Activated CD4-positive, alpha-beta T cell treated with anti-CD3 and anti-CD28 coated beads for 24 hours (primary cell): ENCODE data around the gene CDK19.
"Not testable (repeated sequence)": the region's sequence is repeated elsewhere in the genome, so short reads cannot be mapped to it uniquely, and the experiment has no call there.

Source experiments
- DNase-seq, 2 donors: peaks; one replicate each; pipeline ENCODE4 v3.0.0-alpha.2; 2020; ENCODE audit warnings: low read depth in 2 of 2

Gene CDK19

DNA sequence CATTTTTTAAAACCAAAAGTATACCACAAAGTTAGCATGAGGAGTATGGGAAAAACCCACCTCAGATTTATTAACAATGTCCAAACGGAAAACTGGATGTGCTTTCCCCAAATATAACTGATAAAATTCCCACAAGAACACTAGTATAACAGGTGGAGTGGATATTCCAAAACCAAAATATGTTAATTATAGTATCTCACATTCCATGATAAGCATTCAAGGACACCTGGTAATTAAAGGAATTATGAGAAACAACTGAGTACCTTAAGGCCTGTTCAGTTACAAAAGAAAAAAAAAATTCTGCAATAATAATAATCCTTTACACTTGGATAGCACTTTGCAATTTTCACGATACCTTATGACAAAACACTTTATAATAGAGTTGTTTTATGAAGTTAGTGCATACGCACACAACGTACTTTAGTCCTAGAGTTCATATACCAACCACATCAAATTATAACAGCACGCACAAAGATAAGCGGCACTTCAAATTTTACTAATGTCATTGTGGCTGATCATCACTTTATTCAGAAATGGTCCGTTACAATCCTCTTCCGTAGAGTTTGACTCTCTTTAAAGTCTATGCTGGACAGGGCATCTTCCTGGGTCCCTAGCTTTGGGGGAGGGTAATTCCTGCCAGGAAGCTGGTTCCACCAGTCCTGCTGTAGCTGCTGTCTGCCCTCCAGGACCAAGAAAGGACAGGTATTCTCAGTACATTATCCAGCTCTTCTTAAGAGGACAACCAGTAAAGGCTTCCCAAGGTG, 1.7 kb downstream of the CDK19 start:
- DNase-seq, result no peak

GRCh38 chr6:110812719-110813118, 2.5 kb downstream of the CDK19 start:
- no peak for DNase-seq

DNA sequence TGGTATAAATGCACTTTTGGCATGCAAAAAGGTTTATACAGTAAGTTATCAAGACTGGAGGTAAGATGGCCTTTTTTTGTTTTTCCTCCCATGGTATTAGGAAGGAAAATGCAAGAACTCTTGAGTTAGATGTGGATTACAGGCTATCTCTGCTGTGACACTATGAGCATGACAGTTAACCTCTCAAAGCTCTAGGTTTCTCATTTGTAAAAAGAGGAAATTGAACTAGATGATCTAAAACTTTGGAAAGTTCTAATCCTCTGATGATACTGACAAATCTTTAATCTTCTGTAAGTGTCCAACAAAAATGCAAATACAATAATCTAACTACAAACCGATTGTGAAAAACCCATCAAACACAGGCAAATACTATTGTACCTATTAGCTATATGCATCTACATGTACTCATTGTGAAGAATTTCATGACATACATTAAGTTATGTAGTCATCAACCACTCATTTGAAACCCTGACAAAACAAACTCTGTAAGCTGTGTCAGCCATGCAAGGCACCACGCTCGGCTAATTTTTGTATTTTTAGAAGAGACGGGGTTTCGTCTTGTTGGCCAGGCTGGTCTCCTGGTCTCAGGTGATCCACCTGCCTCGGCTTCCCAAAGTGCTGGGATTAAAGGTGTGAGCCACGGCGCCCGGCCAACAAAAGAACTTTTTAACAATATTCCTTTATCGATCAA, 4.2 kb downstream of the CDK19 start:
- no peak for DNase-seq

DNA sequence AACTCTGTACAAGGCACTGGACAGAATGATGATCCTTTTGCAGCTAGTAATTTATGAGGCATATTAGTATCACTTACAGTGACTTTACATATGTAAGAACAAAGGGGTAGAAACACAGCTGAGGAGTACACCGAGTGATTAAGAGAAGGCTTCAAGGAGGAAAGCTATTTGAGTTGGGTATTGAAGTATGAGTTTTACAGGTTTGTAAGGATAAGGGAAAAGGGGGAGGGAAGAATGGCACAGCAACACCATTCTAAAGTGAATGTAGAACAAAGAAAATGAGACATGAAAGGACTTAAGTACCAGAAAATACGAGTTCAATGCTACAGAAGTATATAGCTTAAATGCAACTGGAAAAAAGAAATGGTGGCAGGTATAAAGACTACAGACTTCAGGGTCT, 5.5 kb downstream of the CDK19 start:
- DNase-seq, result no peak

DNA sequence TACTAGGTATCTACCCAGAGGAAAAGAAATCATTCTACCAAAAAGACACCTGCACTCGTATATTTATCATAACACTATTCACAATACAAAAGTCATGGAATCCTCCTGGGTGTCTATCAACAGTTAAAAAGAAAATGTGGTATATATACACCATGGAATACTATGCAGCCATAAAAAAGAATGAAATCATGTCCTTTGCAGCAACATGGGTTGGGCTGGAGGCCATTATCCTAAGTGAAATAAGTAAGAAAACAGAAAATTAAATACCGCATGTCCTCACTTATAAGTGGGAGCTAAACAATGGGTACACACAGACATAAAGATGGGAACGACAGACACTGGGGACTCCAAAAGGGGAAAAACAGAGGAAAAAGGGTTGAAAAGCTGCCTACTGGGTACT, 13.1 kb downstream of the CDK19 start:
- not testable (repeated sequence) for DNase-seq

DNA sequence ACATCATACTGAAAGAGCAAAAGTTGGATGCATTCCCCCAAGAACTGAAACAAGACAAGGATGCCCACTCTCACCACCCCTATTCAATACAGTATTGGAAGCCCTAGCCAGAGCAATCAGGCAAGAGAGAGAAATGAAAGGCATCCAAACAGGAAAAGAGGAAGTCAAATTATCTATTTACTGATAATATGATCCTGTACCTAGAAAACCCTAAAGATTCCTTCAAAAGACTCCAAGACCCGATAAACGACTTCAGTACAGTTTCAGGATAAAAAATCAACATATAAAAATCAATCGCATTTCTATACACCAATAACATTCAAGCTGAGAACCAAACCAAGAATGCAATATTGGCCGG, 14.5 kb downstream of the CDK19 start:
- no peak for DNase-seq

DNA sequence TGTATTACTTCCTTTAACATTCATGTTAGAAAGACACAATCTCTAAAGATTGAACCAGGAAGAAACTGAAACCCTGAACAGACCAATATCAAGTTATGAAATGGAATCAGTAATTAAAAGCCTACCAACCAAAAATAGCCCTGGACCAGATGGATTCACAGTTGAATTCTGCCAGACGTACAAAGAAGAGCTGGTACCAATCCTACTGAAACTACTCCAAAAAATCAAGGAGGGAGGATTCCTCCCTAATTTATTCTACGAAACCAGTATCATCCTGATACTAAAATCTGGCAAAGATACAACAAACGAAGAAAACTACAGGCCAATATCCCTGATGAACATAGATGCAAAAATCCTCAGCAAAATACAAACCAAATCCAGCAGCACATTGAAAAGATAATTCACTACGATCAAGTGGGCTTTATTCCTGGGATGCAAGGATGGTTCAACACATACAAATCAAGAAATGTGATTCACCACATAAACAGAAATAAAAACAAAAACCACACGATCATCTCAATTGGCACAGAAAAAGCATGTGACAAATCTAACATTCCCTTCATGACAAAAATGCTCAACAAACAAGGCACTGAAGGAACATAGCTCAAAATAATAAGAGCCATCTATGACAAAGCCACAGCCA, 15.0 kb downstream of the CDK19 start:
- no peak for DNase-seq

DNA sequence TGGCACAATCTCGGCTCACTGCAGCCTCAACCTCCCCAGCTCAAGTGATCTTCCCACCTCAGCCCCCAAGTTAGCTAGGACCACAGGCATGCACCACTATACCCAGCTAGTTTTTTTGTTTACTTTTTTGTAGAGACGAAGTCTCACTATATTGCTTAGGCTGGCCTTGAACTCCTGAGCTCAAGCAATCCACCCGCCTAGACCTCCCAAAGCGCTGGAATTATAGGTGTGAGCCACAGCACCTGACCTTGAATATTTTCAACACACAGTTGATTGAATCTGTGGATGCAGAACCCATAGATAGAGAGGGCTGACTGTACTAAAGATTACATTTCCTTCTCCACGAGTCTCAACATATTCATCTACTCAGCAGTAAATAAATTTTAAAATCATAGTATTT, 15.6 kb downstream of the CDK19 start:
- DNase-seq, result no peak

- DNase-seq, result no peak
These were observed 16.1 kb downstream of the CDK19 start for GRCh38 chr6:110799189-110799588.

- no peak for DNase-seq
These were observed 20.0 kb downstream of the CDK19 start for GRCh38 chr6:110795271-110795670.

DNA sequence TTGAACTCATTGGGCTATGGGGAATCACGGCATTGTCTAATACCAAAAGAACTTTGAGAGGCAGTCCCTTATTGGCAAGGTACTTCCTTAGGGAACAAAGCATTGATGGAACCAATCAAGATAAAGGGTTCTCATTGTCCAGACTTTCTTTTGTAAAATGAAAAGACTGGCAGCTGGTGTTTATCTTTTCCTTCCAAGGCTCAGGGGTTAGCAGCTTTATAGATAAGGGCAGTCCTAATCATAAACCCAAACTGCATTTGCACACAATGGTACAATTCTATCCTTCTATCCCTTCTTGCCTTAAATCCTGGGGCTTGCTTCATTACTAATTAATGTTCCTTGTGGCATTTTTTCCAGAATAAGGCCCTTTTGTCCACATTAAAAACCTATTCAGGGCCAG, 28.6 kb downstream of the CDK19 start:
- DNase-seq, result no peak

GRCh38 chr6:110786271-110786670, 29.0 kb downstream of the CDK19 start:
- no peak for DNase-seq

DNA sequence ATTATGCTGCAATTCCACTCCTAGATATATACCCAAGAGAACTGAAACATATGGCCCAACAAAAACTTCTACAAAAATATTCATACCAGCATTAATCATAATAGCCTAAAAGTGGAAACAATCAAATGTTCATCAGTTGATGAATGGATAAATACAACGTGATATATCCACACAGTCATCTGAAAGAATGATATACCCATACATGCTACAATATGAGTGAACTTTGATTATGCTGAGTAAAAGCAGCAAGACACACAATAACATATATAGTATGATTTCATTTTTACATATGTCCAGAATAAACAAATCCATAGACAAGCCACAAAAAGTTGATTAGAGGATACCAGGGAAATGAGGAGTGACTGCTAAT, 30.7 kb downstream of the CDK19 start:
- no peak for DNase-seq

DNA sequence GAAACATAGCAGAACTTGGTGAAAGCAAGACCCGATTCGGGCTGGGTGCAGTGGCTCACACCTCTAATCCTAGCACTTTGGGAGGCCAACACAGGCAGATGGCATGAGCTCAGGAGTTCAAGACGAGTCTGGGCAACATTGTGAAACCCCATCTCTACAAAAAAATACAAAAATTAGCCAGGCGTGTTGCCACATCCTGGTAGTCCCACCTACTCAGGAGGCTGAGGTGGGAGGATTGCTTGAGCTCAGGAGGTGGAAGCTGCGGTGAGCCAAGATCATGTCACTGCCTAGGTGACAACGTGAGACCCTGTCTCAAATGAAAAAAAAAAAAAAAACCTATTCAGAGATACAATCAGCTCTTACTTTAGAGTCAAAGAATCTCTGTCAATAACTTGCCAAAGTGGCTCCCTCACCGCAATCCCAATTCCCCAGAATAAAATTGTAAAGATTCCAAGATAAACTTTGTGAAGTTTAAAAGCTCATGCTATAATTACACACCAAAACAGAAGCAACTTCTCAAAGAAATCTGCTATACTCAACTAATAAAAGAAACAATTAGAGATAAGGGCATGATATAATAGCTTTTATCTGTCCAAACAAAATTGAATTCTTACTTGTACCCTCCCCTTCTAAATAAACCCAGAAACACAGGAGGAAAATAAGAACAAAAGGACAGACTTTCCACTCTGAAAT, 33.6 kb downstream of the CDK19 start:
- DNase-seq, result no peak

GRCh38 chr6:110778333-110778732, 36.9 kb downstream of the CDK19 start:
- no peak for DNase-seq

GRCh38 chr6:110777636-110778035, 37.6 kb downstream of the CDK19 start:
- DNase-seq, result no peak

GRCh38 chr6:110776413-110776812, 38.9 kb downstream of the CDK19 start:
- no peak for DNase-seq

DNA sequence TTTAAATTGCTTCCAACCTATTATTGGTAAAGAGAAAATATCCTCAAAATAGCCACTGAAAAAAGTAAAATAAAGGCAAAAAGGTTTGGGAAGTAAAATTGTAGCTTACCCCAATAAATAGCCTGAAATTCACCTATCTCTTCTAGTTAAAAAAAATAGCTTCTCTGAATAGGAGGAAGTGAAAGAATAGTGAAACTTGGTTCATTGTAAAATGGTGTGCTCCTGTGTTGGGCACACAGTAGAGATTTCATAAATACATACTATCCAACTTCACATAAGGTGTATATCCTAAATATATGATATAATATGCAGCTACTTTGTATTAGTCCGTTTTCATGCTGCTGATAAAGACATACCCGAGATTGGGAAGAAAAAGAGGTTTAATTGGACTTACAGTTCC, 45.3 kb downstream of the CDK19 start:
- no peak for DNase-seq

- DNase-seq, result no peak
These were observed 47.2 kb downstream of the CDK19 start for GRCh38 chr6:110768057-110768456.

- no peak for DNase-seq
These were observed 53.9 kb downstream of the CDK19 start for GRCh38 chr6:110761371-110761770.

DNA sequence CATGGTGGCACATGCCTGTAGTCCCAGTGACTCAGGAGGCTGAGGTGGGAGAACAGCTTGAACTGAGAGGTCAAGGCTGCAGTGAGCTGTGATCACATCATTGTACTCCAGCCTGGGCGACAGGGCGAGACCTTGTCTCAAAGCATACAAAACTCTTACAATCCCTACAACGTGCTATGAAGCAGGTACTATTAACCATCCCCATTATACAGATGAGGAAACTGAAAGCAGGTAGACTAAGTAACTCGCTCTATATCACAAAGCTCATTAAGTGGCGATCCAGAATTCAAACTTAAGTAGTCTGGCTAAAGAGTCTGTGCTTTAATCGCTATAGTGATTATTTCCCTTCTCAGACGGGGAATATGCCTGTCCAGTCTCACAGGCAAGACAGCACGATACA, 54.7 kb downstream of the CDK19 start:
- no peak for DNase-seq

DNA sequence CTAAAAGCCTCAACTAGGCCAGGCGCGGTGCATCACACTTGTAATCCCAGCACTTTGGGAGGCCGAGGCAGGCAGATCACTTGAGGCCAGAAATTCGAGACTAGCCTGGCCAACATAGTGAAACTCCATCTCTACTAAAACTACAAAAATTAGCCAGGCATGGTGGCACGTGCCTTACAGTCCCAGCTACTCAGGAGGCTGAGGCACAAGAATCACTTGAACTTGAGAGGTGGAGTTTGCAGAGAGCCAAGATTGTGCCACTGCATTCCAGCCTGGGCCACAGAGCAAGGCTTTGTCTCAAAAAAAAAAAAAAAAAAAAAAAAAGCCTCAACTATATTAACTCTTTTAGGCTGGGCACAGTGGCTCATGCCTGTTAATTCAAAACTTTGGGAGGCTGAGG, 55.2 kb downstream of the CDK19 start:
- DNase-seq, result not testable (repeated sequence)

GRCh38 chr6:110757926-110758325, 57.3 kb downstream of the CDK19 start:
- no peak for DNase-seq
